Ascending aorta (tissue), 2 donors: ENCODE measurements around the gene UGT3A2. TPM values are rescaled to one million over a fixed set of nuclear protein-coding genes. Genes with fewer than 3 reads are reported as not detected.
"Not testable (repeated sequence)": the region's sequence is repeated elsewhere in the genome, so short reads cannot be mapped to it uniquely, and the experiment has no call there.

Experiments
- DNase-seq, 2 donors: peaks; one replicate each; pipeline ENCODE4 v3.0.0-alpha.2; 2019; ENCODE audit warnings: low spot score in 2 of 2
- H3K27ac ChIP-seq, 2 donors: fragments of 200-600 bp; sonication (generic); one replicate each; pipeline ENCODE4 v1.5.1; 2016 to 2017; ENCODE audit warnings: mild to moderate bottlenecking in 1 of 2
- H3K27me3 ChIP-seq: fragments of 200-600 bp; sonication (generic); one replicate; pipeline ENCODE4 v1.5.1; 2017
- H3K36me3 ChIP-seq, 2 donors: fragments of 200-600 bp; sonication (generic); one replicate each; pipeline ENCODE4 v1.5.1; 2016
- H3K4me1 ChIP-seq, 2 donors: fragments of 200-600 bp; sonication (generic); one replicate each; pipeline ENCODE4 v1.5.1; 2016 to 2017; ENCODE audit warnings: mild to moderate bottlenecking in 1 of 2
- H3K4me3 ChIP-seq, 2 donors: fragments of 200-600 bp; sonication (generic); one replicate each; pipeline ENCODE4 v1.5.1; 2016 to 2017; ENCODE audit warnings: mild to moderate bottlenecking in 1 of 2
- H3K9me3 ChIP-seq, 2 donors: fragments of 200-600 bp; sonication (generic); one replicate each; pipeline ENCODE4 v1.5.1; 2016
- CTCF ChIP-seq, 3 experiments: fragments of 200-600 bp in 2 of 3; fragments of 450-650 bp in 1 of 3; sonication (generic) in 2 of 3; IDR thresholded peaks; one replicate each; pipeline ENCODE4 v1.5.1; 2016 to 2019; ENCODE audit warnings: antibody characterized with exemption in 3 of 3, mild to moderate bottlenecking in 1 of 3, moderate library complexity in 1 of 3
- intact Hi-C: fragments of 100-400 bp; cut with DNase I; formaldehyde crosslinking; loops from one replicate; pipeline ENCODE4 v1.15.1; 2023
- total RNA-seq: library from RNA; depleted of rRNA; stranded (reverse); fragments of >200 nt; gene quantifications from one replicate; pipeline ENCODE4 v1.1.0, GENCODE V29; 2016

UGT3A2 gene
- total RNA-seq, 1 donor from 2014 or later, result not detected

GRCh38 chr5:36035696-36036095 is 31.0 kb downstream of the UGT3A2 start:
- DNase-seq, result no peak
- H3K27me3 ChIP-seq, result no peaks in the 10 kb centered on the region
- H3K4me1 ChIP-seq, result no peaks in the 10 kb centered on the region
- no peak for TF ChIP-seq CTCF (IDR thresholded peaks at IDR 0.05)
- H3K36me3 ChIP-seq, result no peaks in the 10 kb centered on the region
- intact Hi-C loops, result no loop called here
- H3K9me3 ChIP-seq, result no peaks in the 10 kb centered on the region
- no peak overlapping the region for H3K27ac ChIP-seq
- H3K4me3 ChIP-seq, result no peak overlapping the region

- H3K36me3 ChIP-seq, H3K4me1 ChIP-seq, H3K9me3 ChIP-seq, H3K4me3 ChIP-seq, H3K27ac ChIP-seq, intact Hi-C loops, H3K27me3 ChIP-seq, DNase-seq: not testable (repeated sequence)
Observed at GRCh38 chr5:36034536-36035134, 32.0 kb downstream of the UGT3A2 start.

- TF ChIP-seq CTCF (IDR thresholded peaks at IDR 0.05), result no peak
- no peak overlapping the region for H3K4me3 ChIP-seq
Observed at GRCh38 chr5:36033486-36033885, 33.2 kb downstream of the UGT3A2 start.

GRCh38 chr5:36033047-36033446 is 33.6 kb downstream of the UGT3A2 start:
- DNase-seq, result no peak
- no peak for TF ChIP-seq CTCF (IDR thresholded peaks at IDR 0.05)
- Histone ChIP-seq H3K4me3 (no peak overlapping the region), H3K36me3 (no peaks in the 10 kb centered on the region), H3K4me1 (no peaks in the 10 kb centered on the region), H3K27ac (no peak overlapping the region), H3K9me3 (no peaks in the 10 kb centered on the region), H3K27me3 (no peaks in the 10 kb centered on the region)
- intact Hi-C loops, result no loop called here

More at GRCh38 chr5:36033486-36033885, 33.2 kb downstream of the UGT3A2 start:
- DNase-seq, result no peak
- Histone ChIP-seq H3K36me3 (no peaks in the 10 kb centered on the region), H3K27ac (no peak overlapping the region), H3K9me3 (no peaks in the 10 kb centered on the region), H3K4me1 (no peaks in the 10 kb centered on the region), H3K27me3 (no peaks in the 10 kb centered on the region)
- intact Hi-C loops, result no loop called here

GRCh38 chr5:36031223-36031622 is 35.5 kb downstream of the UGT3A2 start:
- H3K36me3 ChIP-seq, result no peaks in the 10 kb centered on the region
- no peak overlapping the region for H3K4me3 ChIP-seq
- intact Hi-C loops, result no loop called here
- no peaks in the 10 kb centered on the region for H3K9me3 ChIP-seq
- no peaks in the 10 kb centered on the region for H3K27me3 ChIP-seq
- no peak for TF ChIP-seq CTCF (IDR thresholded peaks at IDR 0.05)
- DNase-seq, result no peak
- H3K27ac ChIP-seq, result no peak overlapping the region
- H3K4me1 ChIP-seq, result no peaks in the 10 kb centered on the region

GRCh38 chr5:36029914-36030313 is 36.8 kb downstream of the UGT3A2 start:
- no peak for DNase-seq
- Histone ChIP-seq H3K4me1 (no peaks in the 10 kb centered on the region), H3K27me3 (no peaks in the 10 kb centered on the region), H3K4me3 (no peak overlapping the region), H3K27ac (no peak overlapping the region), H3K36me3 (no peaks in the 10 kb centered on the region), H3K9me3 (no peaks in the 10 kb centered on the region)
- intact Hi-C loops, result no loop called here
- no peak for TF ChIP-seq CTCF (IDR thresholded peaks at IDR 0.05)
